ENCODE data around the gene NR0B2.

GRCh38 chr1:26922901-26923300, 9.1 kb upstream of the NR0B2 start:
- TF ChIP-seq CTCF (IDR thresholded peaks at IDR 0.05): no peak
- peak in 1 of 3 donors; percentile 2 for TF ChIP-seq POLR2A (IDR thresholded peaks at IDR 0.05)
